ENCODE data around the gene GBF1.

GRCh38 chr10:102412293-102412692 is 167.0 kb downstream of the GBF1 start:
- no peak for TF ChIP-seq CTCF (IDR thresholded peaks at IDR 0.05)
- no peak for TF ChIP-seq POLR2A (IDR thresholded peaks at IDR 0.05)

Measured in thyroid gland (tissue), 4 donors.